GM18861 (cell line): ENCODE results near the gene PYROXD2.
"Not testable (repeated sequence)": the region's sequence is repeated elsewhere in the genome, so short reads cannot be mapped to it uniquely, and the experiment has no call there.

ENCODE experiments used
- ATAC-seq: cut with Tn5 transposase; IDR thresholded peaks from one replicate; pipeline ENCODE4 v1.9.1; 2021; ENCODE audit not compliant: unreplicated experiment

Gene PYROXD2

DNA sequence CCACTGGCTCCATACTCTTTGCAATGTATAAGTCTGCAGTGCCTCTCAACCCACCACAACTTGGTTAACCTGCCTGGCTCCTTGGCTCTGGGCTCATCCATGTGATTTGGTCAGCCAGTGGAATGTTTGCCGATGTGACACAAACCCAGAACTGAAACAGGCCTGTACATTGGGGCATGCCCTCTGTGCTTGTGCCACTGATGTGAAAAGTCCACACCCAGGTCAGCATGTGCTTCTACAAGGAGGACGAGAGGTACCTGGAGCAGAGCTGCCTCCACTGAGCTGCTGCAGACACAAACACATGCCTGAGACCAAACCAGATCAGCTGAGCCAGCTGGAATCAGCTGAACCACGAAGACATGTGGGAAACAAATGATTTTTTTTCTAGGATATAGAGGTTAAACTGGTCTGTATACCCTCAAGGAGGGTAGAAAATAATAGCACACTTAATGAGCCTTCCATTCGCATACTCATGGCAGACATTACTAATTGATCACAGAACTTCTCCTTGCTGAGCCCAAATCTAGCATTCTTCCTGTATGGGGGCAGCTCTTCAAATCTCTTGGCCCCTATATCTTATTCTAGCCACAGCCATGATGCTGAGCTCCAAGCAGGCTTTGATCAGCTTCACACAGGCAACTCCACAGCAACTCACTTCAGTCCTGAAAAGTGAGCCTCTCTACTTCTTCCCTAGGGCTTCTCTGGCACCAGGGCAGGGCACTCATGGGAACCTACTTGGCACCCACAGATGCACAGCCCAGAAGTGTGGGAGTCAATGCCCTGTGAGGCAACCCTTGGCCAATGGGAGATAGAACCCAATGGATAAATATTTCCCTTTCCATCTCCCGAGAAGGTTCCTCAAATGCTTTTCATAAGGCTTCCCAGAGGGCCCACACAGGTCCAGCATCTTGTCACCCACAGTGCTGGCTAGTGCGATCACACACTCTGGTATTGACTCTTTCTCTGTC lies 18.6 kb downstream of the PYROXD2 start:
- no peak for ATAC-seq

GRCh38 chr10:98394851-98395440 lies 20.0 kb downstream of the PYROXD2 start:
- no peak for ATAC-seq

DNA sequence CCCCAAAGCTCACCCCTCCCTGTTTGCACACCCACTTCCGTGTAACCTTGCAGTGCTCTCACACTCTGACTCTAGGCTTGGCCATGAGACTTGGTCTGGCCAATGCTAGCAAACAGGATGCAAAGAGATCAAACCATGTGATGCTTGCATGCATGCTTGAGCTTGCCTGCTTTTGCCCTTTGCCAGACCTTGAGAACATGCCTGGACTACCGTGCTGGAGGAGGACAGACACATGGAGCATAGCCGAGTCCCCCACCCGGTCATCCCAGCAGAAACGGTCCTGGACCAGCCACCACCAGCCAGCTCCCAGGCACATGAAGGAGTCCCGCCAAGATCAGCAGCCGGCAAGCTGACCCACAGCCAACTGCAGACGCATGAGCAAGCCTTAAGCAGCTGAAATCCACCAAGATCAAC lies 23.4 kb downstream of the PYROXD2 start:
- ATAC-seq: no peak

DNA sequence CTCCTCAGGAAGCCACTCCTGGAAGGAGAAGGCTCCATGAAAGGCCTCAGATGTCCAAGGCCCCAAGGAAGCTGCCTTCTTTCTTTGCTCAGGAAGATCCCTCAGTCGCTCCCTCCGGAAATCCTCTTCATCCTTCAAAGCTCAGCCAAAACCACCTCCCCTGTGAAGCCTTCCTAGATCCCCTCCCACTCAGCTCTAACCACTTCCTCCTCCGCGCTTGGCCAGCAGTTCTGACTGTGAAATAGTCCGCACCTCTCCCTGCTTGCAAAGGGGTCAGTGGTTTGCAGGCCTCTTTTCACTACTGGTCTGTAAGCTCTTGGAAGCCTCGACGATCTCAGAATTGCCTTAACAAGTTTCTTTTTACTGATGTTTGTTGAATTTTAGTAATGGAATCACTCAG lies 23.9 kb downstream of the PYROXD2 start:
- ATAC-seq: no peak

DNA sequence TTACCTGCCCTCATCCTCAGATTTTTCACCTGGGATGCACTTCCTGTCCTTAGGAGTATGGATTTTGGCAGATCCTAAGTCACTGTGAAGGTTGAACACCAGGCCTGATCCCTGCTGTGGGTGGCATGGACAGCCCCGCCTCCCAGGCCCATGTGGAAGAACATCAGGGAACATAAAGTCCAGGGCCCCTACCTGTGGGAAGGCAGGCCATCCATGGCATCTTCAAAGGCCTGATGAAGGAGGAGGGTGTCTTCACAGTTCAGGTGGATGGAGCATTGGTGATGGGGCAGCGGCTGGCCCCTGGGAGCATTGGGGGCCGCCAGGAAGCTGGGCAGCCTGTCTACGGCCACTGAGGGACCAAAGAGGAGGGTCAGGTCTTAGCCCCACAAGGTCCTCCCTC lies 24.6 kb downstream of the PYROXD2 start:
- ATAC-seq: no peak

GRCh38 chr10:98389398-98389797 lies 25.6 kb downstream of the PYROXD2 start:
- no peak for ATAC-seq

DNA sequence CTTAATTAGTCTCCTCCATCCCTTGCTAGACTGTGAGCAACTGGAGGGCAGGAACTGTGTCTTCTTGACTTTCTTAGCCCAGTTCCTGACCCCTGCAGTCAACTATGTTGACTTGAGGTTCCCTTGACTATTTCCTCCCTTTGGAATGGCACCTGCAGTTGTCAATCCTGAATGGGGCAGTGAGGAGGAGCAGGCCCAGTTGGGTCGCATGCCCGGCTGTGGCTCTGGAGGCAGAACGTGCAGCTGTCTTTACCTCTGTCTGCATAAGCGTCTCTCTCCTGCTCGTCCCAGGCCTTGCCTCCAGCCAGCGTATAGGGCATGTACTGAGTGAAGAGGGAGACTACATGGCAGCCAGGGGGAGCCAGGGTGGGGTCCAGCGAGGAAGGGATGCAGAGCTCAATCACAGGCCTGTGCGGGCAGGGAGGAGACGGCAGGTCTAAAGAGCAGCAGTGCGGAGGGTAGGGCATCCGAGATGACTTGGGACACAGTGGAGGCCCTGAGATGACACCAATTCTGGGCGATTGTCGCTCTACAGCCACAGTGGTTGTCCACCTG lies 26.8 kb downstream of the PYROXD2 start:
- ATAC-seq: no peak

DNA sequence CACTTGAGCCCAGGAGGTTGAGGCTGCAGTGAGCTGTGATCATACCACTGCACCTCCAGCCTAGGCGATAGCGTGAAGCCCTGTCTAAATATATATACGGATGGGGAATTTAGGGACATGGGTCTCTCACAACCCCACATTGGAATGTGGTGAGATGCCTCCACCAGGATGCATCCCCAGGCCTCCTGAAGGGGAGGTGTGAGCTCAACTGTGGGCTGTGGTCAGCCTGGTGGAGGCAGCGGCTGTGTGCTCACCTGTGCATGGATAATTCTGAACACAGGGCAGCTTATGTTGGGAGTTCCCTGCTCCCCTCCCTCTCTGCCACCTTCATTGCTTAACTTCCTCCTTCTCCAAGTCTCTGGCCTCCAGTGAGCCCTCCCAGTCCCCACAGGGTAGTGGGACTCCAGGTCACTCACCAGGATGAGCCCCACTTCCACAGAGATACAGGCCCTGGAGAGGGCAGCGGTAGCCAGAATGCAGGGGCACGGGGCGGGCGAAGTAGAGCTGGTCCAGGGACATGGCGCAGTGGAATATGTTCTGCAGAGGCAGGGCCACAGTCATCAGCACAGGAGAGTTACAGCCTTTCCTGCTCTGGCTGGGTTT lies 30.4 kb downstream of the PYROXD2 start:
- no peak for ATAC-seq

GRCh38 chr10:98383869-98384268 lies 31.1 kb downstream of the PYROXD2 start:
- no peak for ATAC-seq

DNA sequence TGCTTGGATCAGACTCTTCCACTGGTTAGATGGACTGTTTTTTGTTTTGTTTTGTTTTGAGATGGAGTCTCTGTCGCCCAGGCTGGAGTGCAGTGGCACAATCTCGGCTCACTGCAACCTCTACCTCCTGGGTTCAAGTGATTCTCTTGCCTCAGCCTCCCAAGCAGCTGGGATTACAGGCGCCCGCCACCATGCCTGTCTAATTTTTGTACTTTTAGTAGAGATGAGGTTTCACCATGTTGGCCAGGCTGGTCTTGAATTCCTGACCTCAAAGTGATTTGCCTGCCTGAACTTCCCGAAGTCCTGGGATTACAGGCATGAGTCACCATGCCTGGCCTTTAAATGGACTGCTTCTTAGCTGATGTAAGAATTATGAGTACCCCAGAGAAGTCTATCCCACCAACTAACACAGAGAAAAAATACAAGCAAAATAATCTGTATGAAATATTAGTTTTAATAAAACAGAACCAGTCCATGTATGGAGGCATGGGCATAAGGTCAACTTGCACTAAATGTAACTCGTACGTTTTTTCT lies 31.8 kb downstream of the PYROXD2 start:
- not testable (repeated sequence) for ATAC-seq

DNA sequence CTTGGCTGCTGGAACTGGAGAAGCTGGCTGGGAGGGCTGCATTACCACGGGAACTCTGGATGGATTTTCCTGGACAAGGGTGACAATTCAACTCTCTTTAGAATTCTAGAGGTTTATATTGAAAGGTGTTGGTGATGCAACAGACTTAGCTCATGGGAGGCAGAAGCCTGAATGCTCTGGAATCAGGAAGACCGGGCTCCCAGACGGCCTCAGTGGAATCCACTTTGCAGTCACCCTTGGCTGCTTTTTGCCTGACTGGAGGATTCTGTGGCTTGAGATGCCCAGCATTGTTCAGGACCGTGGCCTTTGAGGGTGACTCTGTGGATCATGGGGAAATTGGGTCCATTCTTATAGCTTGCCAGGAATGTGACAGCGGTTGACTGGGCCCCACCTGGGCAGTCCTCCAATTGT lies 32.3 kb downstream of the PYROXD2 start:
- no peak for ATAC-seq

DNA sequence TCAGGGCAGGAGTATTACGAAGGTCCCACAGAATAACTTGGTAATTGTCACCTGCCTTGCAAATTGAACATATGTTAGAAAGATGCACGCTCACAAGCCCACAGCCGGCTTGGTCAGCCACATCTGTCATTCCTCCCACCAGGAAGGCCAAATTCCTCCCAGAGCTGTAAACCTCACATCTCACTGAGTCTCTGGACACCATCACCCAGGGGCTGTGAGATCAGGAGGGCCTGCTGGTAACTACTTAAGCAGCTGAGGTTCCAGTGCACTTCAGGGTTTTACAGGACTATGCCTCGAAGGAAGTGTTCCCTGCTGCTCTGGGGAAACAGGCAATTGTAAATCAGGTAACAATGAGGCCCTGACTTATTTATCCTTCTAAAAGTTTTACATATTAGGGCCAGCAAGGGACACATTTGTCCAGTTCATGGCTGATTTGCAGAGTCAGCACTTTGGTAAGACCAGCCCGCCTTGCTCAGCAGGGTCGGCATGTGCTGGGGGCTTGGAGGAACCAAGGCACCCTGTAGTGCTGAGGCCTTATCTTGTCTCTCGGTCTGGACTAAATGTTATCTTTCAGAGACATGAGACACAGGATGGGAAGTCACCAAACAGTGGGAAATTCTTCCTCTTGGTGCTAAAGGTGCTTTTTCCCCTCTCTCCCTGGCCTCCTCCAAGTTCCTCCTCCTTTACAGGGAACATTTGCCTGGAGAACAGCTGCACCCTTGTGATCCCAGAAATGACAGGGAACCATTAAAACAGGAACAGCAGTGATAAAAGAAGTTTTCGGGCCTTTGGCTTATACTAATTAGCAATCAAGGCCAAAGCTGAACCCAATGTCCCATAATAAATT lies 34.3 kb downstream of the PYROXD2 start:
- no peak for ATAC-seq

- no peak for ATAC-seq
Measured at GRCh38 chr10:98378722-98379121, 36.3 kb downstream of the PYROXD2 start.

- no peak for ATAC-seq
Measured at GRCh38 chr10:98377536-98377935, 37.4 kb downstream of the PYROXD2 start.

GRCh38 chr10:98377001-98377400 lies 38.0 kb downstream of the PYROXD2 start:
- ATAC-seq: no peak

DNA sequence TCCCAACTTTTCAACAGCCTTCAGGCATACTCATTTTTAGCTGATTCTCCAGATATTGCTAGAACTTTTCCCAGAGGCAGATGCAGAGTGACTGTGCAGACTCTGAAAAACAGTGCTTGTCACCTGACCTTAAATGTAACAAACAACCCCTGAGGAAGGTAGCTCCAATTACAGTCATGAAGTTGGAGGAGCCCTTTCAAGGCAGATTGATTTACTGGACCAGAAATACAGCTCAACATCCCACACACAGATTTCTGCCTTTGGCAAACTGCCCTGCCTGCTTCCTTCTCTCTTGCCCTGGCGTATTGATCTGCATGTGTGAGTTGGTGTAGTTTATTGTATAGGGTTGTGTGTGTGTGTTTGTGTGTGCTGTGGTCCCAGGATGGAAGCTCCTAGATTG lies 38.5 kb downstream of the PYROXD2 start:
- no peak for ATAC-seq

GRCh38 chr10:98374217-98374985 lies 40.6 kb downstream of the PYROXD2 start:
- no peak for ATAC-seq

DNA sequence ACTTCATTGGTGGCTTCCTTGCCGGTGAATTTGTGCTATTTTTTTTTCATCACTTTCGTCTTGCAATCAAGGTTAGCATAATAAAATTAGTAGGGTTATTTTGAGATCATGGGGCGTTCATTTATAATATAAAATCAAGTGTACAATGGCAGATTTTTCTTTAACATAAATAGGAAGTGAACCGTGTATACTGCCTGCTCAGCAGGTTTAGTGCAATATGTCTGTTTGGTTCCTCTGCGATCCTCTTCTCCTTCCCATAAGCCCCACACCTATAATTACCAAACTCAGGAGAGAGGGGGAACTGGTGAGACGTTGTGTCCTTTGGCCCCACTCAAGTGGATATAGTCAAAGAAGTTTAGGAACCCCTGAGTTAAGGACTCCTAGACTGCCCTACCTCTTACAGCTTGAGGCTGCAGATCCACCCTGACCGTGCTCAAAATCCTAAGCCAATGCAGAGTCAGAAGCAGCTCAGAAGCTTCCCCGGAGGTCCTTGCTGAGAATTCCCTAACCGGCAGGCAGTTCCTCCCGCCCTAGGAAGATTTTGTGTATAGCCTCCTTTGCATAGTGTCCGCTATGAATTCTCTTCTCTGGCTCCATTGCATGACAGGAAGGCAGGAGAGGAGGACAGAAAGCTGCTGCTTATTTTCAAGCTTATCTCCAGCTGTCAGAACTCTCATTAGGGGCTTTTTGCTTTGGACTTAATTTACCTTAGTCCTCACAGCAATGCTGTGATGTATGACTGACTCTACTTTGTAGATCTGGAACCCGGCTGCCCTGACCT lies 41.5 kb downstream of the PYROXD2 start:
- ATAC-seq: no peak
